ENCODE measurements around the gene ITGBL1. TPM values are rescaled to one million over a fixed set of nuclear protein-coding genes. Genes with fewer than 3 reads are reported as not detected.

The ITGBL1 gene
- total RNA-seq, 1 experiment from 2014 or later: 0.22 TPM

DNA sequence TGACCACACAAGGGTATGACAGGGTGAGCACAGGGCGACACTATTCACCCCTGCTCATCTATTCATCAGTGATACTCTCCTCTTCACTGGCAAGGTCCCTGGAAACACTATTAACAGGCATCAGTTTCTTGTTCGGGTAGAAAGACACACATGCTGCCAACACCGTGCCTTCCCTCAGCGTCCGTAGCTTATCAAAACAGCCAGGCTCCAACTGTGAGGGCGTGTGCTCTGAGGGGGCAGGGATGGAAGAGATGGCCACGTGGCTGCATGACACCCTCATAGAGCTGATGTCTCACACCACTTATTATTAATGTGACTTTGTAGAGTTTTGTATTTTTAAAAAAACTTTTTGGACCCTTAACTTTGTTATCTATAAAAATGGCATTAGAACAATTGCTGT is 160.3 kb downstream of the ITGBL1 start:
- Mint-ChIP-seq H3K4me1 (0 out of 2 replicates have a peak, but pooled peaks cover 3% of the 10 kb centered on the region), H3K27ac (no peak overlapping the region), H3K36me3 (no peaks in the 10 kb centered on the region), H3K4me3 (no peak overlapping the region), H3K27me3 (ENCODE audit: low read depth) (no peaks in the 10 kb centered on the region), H3K9me3 (no peaks in the 10 kb centered on the region)
- ChIA-PET CTCF (no interaction called here), POLR2A (no interaction called here)
- DNase-seq (ENCODE audit: low spot score): no peak
- ATAC-seq: no peak
- TF ChIP-seq NR3C1 (CRISPR knock-in tag; conservative IDR thresholded peaks at IDR 0.05; ENCODE audit: low read depth) (no peak), NR1H2 (CRISPR knock-in tag; IDR thresholded peaks at IDR 0.05) (no peak), CREB1 (CRISPR knock-in tag; IDR thresholded peaks at IDR 0.05) (no peak), TEAD4 (CRISPR knock-in tag; IDR thresholded peaks at IDR 0.05) (no peak), ZNF219 (CRISPR knock-in tag; IDR thresholded peaks at IDR 0.05; ENCODE audit: borderline replicate concordance) (no peak), SP1 (CRISPR knock-in tag; conservative IDR thresholded peaks at IDR 0.05) (no peak), OVOL2 (CRISPR knock-in tag; IDR thresholded peaks at IDR 0.05; ENCODE audit: borderline replicate concordance) (no peak), CBFB (CRISPR knock-in tag; IDR thresholded peaks at IDR 0.05; ENCODE audit: low read depth) (no peak), SMAD3 (CRISPR knock-in tag; IDR thresholded peaks at IDR 0.05; ENCODE audit: borderline replicate concordance) (no peak), NFE2L1 (CRISPR knock-in tag; IDR thresholded peaks at IDR 0.05) (no peak)
- TF ChIP-seq, protein P1, sequence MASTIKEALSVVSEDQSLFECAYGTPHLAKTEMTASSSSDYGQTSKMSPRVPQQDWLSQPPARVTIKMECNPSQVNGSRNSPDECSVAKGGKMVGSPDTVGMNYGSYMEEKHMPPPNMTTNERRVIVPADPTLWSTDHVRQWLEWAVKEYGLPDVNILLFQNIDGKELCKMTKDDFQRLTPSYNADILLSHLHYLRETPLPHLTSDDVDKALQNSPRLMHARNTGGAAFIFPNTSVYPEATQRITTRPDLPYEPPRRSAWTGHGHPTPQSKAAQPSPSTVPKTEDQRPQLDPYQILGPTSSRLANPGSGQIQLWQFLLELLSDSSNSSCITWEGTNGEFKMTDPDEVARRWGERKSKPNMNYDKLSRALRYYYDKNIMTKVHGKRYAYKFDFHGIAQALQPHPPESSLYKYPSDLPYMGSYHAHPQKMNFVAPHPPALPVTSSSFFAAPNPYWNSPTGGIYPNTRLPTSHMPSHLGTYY (CRISPR knock-in tag; IDR thresholded peaks at IDR 0.05): no peak
- TF ChIP-seq, protein P2, sequence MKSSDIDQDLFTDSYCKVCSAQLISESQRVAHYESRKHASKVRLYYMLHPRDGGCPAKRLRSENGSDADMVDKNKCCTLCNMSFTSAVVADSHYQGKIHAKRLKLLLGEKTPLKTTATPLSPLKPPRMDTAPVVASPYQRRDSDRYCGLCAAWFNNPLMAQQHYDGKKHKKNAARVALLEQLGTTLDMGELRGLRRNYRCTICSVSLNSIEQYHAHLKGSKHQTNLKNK (CRISPR knock-in tag; IDR thresholded peaks at IDR 0.05): no peak
- TF ChIP-seq, protein P3, sequence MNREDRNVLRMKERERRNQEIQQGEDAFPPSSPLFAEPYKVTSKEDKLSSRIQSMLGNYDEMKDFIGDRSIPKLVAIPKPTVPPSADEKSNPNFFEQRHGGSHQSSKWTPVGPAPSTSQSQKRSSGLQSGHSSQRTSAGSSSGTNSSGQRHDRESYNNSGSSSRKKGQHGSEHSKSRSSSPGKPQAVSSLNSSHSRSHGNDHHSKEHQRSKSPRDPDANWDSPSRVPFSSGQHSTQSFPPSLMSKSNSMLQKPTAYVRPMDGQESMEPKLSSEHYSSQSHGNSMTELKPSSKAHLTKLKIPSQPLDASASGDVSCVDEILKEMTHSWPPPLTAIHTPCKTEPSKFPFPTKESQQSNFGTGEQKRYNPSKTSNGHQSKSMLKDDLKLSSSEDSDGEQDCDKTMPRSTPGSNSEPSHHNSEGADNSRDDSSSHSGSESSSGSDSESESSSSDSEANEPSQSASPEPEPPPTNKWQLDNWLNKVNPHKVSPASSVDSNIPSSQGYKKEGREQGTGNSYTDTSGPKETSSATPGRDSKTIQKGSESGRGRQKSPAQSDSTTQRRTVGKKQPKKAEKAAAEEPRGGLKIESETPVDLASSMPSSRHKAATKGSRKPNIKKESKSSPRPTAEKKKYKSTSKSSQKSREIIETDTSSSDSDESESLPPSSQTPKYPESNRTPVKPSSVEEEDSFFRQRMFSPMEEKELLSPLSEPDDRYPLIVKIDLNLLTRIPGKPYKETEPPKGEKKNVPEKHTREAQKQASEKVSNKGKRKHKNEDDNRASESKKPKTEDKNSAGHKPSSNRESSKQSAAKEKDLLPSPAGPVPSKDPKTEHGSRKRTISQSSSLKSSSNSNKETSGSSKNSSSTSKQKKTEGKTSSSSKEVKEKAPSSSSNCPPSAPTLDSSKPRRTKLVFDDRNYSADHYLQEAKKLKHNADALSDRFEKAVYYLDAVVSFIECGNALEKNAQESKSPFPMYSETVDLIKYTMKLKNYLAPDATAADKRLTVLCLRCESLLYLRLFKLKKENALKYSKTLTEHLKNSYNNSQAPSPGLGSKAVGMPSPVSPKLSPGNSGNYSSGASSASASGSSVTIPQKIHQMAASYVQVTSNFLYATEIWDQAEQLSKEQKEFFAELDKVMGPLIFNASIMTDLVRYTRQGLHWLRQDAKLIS (CRISPR knock-in tag; IDR thresholded peaks at IDR 0.05; ENCODE audit: borderline replicate concordance): no peak
- TF ChIP-seq, protein P4, sequence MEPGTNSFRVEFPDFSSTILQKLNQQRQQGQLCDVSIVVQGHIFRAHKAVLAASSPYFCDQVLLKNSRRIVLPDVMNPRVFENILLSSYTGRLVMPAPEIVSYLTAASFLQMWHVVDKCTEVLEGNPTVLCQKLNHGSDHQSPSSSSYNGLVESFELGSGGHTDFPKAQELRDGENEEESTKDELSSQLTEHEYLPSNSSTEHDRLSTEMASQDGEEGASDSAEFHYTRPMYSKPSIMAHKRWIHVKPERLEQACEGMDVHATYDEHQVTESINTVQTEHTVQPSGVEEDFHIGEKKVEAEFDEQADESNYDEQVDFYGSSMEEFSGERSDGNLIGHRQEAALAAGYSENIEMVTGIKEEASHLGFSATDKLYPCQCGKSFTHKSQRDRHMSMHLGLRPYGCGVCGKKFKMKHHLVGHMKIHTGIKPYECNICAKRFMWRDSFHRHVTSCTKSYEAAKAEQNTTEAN (CRISPR knock-in tag; IDR thresholded peaks at IDR 0.05): no peak
- TF ChIP-seq, protein P5, sequence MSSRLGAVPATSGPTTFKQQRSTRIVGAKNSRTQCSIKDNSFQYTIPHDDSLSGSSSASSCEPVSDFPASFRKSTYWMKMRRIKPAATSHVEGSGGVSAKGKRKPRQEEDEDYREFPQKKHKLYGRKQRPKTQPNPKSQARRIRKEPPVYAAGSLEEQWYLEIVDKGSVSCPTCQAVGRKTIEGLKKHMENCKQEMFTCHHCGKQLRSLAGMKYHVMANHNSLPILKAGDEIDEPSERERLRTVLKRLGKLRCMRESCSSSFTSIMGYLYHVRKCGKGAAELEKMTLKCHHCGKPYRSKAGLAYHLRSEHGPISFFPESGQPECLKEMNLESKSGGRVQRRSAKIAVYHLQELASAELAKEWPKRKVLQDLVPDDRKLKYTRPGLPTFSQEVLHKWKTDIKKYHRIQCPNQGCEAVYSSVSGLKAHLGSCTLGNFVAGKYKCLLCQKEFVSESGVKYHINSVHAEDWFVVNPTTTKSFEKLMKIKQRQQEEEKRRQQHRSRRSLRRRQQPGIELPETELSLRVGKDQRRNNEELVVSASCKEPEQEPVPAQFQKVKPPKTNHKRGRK (CRISPR knock-in tag; IDR thresholded peaks at IDR 0.05; ENCODE audit: borderline replicate concordance): no peak
- TF ChIP-seq, protein P6, sequence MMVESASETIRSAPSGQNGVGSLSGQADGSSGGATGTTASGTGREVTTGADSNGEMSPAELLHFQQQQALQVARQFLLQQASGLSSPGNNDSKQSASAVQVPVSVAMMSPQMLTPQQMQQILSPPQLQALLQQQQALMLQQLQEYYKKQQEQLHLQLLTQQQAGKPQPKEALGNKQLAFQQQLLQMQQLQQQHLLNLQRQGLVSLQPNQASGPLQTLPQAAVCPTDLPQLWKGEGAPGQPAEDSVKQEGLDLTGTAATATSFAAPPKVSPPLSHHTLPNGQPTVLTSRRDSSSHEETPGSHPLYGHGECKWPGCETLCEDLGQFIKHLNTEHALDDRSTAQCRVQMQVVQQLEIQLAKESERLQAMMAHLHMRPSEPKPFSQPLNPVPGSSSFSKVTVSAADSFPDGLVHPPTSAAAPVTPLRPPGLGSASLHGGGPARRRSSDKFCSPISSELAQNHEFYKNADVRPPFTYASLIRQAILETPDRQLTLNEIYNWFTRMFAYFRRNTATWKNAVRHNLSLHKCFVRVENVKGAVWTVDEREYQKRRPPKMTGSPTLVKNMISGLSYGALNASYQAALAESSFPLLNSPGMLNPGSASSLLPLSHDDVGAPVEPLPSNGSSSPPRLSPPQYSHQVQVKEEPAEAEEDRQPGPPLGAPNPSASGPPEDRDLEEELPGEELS (CRISPR knock-in tag; IDR thresholded peaks at IDR 0.05): no peak
